Sigmoid colon (tissue), 7 donors: ENCODE data around the gene LLGL2. TPM values are rescaled to one million over a fixed set of nuclear protein-coding genes. Genes with fewer than 3 reads are reported as not detected.

Experiments used
- DNase-seq: peaks from one replicate; pipeline ENCODE4 v3.0.0-alpha.2; 2019
- H3K27ac ChIP-seq, 4 donors: fragments of 200-600 bp; sonication (generic); one replicate each; pipeline ENCODE4 v1.5.1; 2016 to 2019; ENCODE audit warnings: mild to moderate bottlenecking in 1 of 4
- H3K27me3 ChIP-seq, 3 donors: fragments of 200-600 bp; sonication (generic); one replicate each; pipeline ENCODE4 v1.5.1; 2019; ENCODE audit warnings: mild to moderate bottlenecking in 1 of 3
- H3K36me3 ChIP-seq, 4 donors: fragments of 200-600 bp; sonication (generic); one replicate each; pipeline ENCODE4 v1.5.1; 2016 to 2019
- H3K4me1 ChIP-seq, 4 donors: fragments of 200-600 bp; sonication (generic); one replicate each; pipeline ENCODE4 v1.5.1; 2017 to 2019
- H3K4me3 ChIP-seq, 4 donors: fragments of 200-600 bp; sonication (generic); one replicate each; pipeline ENCODE4 v1.5.1; 2017 to 2019; ENCODE audit warnings: mild to moderate bottlenecking in 2 of 4, moderate library complexity in 1 of 4
- H3K9me3 ChIP-seq, 4 donors: fragments of 200-600 bp in 3 of 4; sonication (generic) in 3 of 4; one replicate each; pipeline versions ENCODE4 v1.5.1 to v1.6.1; 2013 to 2019
- EP300 ChIP-seq, 4 donors: sonication (generic); formaldehyde crosslinking; IDR thresholded peaks; one replicate each; pipeline ENCODE4 v1.6.1; 2017; ENCODE audit warnings: antibody characterized with exemption in 4 of 4
- POLR2A ChIP-seq, 2 donors: fragments of 450-650 bp; IDR thresholded peaks; one replicate each; pipeline ENCODE4 v1.6.1; 2016; ENCODE audit warnings: antibody characterized with exemption in 2 of 2, mild to moderate bottlenecking in 2 of 2, moderate library complexity in 2 of 2
- POLR2AphosphoS5 ChIP-seq, 4 donors: sonication (generic); formaldehyde crosslinking; IDR thresholded peaks; one replicate each; pipeline ENCODE4 v1.6.1; 2017; ENCODE audit warnings: antibody characterized with exemption in 4 of 4
- WGBS, 2 donors: extraction: QIAGEN DNeasy Blood & Tissue Kit; methylation state at CpG; one replicate each; pipeline ENCODE4 v1.1.7; 2013; 5-methylcytosine and 5-hydroxymethylcytosine counted together
- intact Hi-C: fragments of 100-400 bp; cut with DNase I; formaldehyde crosslinking; loops from one replicate; pipeline ENCODE4 v1.15.1; 2023
- polyA plus RNA-seq, 3 donors: library from polyadenylated mRNA; stranded (reverse); fragments of 200-250 nt; gene quantifications; one replicate each; pipeline ENCODE4 v1.2.3, GENCODE V29; 2013
- total RNA-seq, 4 donors: library from RNA; depleted of rRNA; stranded (reverse); fragments of >200 nt; gene quantifications; one replicate each; pipeline ENCODE4 v1.1.0, GENCODE V29; 2016
- TF ChIP-seq, protein P1 (sequence below), 4 experiments: fragments of 450-650 bp in 3 of 4; fragments of 200-600 bp in 1 of 4; IDR thresholded peaks; one replicate each; pipeline ENCODE4 v1.5.1; 2016 to 2019; ENCODE audit warnings: antibody characterized with exemption in 4 of 4, mild to moderate bottlenecking in 3 of 4, moderate library complexity in 2 of 4
- donor health status: healthy with polysubstance abuse.
- donor health status: Bipolar disorder and iron deficiency.
- donor health status: healthy.

Gene LLGL2
- total and polyA plus RNA-seq, 7 donors: 1.4 to 299 (median 5.0) TPM

DNA sequence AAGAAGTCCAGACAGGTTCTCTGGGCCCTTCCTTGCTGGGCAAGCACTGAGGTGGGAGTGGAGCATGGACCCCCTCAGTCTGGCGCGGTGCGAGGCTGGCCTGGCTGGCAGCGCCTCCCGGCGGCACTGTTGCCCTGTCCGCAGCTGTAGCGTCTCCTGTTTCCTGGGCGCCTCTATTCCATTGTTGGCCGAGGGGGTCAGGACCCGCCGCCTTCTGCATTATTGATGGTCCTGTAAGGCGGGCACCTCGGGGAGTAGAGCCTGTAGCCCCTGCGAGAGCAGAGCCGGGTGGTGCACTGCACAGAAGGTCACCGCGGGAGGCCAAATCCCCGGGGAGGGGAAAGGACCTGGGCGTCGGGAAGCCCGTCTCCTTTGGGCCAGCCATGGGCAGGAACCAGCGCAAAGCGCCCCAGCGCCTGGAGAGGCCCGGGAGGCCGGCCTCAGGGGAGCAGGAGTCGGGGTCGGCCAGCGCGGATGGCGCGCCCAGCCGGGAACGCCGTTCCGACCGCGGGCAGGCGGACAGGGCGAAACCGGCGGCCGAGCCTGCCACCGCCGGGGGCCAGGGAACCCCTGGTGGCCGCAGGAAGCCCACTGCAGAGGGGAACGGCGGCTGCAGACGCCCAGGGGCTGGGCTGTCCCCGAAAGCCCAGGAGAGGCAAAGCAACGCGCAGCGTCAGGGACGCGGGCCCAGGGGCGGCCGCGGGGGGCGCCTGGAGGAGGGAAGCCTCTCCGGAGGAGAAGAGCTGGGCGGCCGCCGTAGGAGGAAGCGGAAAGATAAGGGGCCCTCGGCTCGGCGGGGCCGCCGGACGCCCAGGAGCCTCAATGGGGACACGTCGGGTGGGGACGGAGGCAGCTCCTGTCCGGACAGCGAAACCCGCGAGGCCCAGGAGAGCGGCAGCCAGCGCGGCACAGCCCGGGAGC, 62.4 kb downstream of the LLGL2 start, which contains the start of gene MYO15B:
Gene MYO15B (plus strand): TSS at position 126 of the 921 bp plus-strand sequence. CDS start 258 bp downstream, at position 384.
- no peaks in the 10 kb centered on the region for H3K9me3 ChIP-seq
- 8 to 44% methylated on average over 82 of the region's 82 CpGs for WGBS, 2 donors
- peaks cover 3 to 22% (median 12%) of the 10 kb centered on the region in 4 donors for H3K4me1 ChIP-seq
- TF ChIP-seq POLR2AphosphoS5 (IDR thresholded peaks at IDR 0.05) (peak in 1 of 4 donors; percentile 46), EP300 (IDR thresholded peaks at IDR 0.05) (no peak)
- TF ChIP-seq, protein P1, sequence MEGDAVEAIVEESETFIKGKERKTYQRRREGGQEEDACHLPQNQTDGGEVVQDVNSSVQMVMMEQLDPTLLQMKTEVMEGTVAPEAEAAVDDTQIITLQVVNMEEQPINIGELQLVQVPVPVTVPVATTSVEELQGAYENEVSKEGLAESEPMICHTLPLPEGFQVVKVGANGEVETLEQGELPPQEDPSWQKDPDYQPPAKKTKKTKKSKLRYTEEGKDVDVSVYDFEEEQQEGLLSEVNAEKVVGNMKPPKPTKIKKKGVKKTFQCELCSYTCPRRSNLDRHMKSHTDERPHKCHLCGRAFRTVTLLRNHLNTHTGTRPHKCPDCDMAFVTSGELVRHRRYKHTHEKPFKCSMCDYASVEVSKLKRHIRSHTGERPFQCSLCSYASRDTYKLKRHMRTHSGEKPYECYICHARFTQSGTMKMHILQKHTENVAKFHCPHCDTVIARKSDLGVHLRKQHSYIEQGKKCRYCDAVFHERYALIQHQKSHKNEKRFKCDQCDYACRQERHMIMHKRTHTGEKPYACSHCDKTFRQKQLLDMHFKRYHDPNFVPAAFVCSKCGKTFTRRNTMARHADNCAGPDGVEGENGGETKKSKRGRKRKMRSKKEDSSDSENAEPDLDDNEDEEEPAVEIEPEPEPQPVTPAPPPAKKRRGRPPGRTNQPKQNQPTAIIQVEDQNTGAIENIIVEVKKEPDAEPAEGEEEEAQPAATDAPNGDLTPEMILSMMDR (IDR thresholded peaks at IDR 0.05): peak in 3 of 4 experiments; percentile 25 to 35 (median 27)
- H3K36me3 ChIP-seq: no peaks in the 10 kb centered on the region
- peaks cover 0 to 5% (median 0%) of the 10 kb centered on the region in 3 donors for H3K27me3 ChIP-seq
- peak; percentile 72 for DNase-seq
- intact Hi-C loops: loop anchor here (2.0 to 10.0 kb wide), 3 partner anchors 63 to 303 kb away; partner anchors contain the start of genes GRB2, LLGL2 and SLC25A19
- peak within 1 kb of the TSS; percentile 52 to 69 (median 67) for H3K4me3 ChIP-seq
- H3K27ac ChIP-seq: peak within 1 kb of the TSS; percentile 80 to 94 (median 88)

DNA sequence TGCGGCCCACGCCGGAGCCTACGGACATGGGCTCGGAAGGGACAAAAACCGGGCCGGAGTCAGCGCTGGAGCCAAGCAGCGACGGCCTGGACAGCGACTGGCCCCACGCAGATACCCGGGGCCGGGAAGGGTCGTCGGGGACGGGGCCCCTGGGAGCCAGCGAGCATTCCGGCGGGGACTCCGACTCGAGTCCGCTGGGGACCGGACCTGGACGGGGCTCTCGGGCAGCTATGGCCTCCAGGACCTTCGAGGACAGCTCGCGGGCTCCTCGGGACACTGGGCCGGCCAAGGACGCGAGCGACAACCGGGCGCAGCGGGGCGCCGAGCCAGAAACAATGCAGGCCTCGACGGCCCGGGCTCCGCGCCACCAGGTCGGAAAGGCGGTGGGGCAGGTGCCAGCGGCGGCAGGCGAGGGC, 63.1 kb downstream of the LLGL2 start:
- Histone ChIP-seq H3K4me1 (peaks cover 3 to 22% (median 12%) of the 10 kb centered on the region in 4 donors), H3K27me3 (peaks cover 0 to 5% (median 0%) of the 10 kb centered on the region in 3 donors), H3K4me3 (peak overlapping the region; percentile 52 to 69 (median 67)), H3K36me3 (no peaks in the 10 kb centered on the region), H3K9me3 (no peaks in the 10 kb centered on the region), H3K27ac (peak overlapping the region; percentile 80 to 94 (median 88))
- WGBS, 2 donors: 8 to 39% methylated on average over 49 of the region's 49 CpGs
- intact Hi-C loops: loop anchor here (1.0 to 10.0 kb wide), 5 partner anchors 64 to 304 kb away; partner anchors contain the start of genes CASKIN2, GRB2, LLGL2 and SLC25A19
- DNase-seq: peak; percentile 82
- TF ChIP-seq POLR2A (IDR thresholded peaks at IDR 0.05): no peak
- TF ChIP-seq EP300 (IDR thresholded peaks at IDR 0.05): no peak
- TF ChIP-seq POLR2AphosphoS5 (IDR thresholded peaks at IDR 0.05): no peak
- TF ChIP-seq, protein P1 (IDR thresholded peaks at IDR 0.05): no peak

DNA sequence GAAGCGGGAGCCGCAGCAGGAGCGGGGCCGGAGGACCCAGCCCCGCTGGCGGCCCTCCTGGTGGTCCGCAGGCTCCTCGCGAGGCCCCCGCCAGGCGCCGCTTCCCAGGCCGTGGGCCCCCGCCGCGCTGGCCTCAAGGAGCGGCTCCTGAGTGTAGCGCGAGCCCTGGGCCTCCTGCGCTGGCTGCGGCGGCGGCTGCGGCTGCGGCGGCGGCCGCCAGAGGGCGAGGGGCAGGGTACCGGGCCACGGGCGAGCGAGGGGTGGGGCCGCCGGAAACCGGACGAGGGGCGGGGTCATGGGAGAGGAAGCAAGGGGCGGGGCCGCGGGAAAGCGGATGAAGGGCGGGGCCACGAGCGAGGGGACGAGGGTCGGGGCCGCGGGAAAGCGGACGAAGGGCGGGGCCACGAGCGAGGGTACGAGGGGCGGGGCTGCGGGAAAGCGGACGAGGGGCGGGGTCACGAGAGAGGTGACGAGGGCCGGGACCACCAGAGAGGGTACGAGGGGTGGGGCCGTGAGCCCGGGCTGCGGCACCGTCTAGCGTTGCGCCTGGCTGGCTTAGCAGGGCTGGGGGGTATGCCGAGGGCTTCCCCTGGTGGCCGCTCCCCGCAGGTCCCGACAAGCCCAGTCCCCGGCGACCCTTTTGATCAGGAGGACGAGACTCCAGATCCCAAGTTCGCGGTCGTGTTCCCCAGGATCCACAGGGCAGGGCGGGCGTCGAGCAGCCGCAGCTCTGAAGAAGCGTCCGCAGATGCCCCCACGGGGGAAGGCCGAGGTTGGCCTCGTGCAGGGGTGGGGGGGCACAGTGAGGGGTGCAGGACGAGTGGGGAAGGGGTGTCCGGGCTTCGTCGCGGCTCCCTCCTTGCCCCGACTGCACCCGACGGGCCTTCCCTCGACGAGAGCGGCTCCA, 63.8 kb downstream of the LLGL2 start:
- TF ChIP-seq, protein P1 (IDR thresholded peaks at IDR 0.05): peak; percentile 5 to 74 (median 30)
- TF ChIP-seq EP300 (IDR thresholded peaks at IDR 0.05): no peak
- TF ChIP-seq POLR2A (IDR thresholded peaks at IDR 0.05): no peak
- peak in 3 of 4 donors; percentile 20 to 78 (median 72) for TF ChIP-seq POLR2AphosphoS5 (IDR thresholded peaks at IDR 0.05)
- DNase-seq: peak; percentile 95
- peak overlapping the region; percentile 80 to 94 (median 88) for H3K27ac ChIP-seq
- WGBS, 2 donors: 9 to 16% methylated on average over 100 of the region's 100 CpGs
- H3K4me1 ChIP-seq: peaks cover 3 to 22% (median 12%) of the 10 kb centered on the region in 4 donors
- H3K9me3 ChIP-seq: no peaks in the 10 kb centered on the region
- peak overlapping the region; percentile 52 to 69 (median 67) for H3K4me3 ChIP-seq
- intact Hi-C loops: loop anchor here (1.0 to 10.0 kb wide), 5 partner anchors 64 to 304 kb away; partner anchors contain the start of genes CASKIN2, GRB2, LLGL2 and SLC25A19
- H3K27me3 ChIP-seq: peaks cover 0 to 5% (median 0%) of the 10 kb centered on the region in 3 donors
- no peaks in the 10 kb centered on the region for H3K36me3 ChIP-seq

DNA sequence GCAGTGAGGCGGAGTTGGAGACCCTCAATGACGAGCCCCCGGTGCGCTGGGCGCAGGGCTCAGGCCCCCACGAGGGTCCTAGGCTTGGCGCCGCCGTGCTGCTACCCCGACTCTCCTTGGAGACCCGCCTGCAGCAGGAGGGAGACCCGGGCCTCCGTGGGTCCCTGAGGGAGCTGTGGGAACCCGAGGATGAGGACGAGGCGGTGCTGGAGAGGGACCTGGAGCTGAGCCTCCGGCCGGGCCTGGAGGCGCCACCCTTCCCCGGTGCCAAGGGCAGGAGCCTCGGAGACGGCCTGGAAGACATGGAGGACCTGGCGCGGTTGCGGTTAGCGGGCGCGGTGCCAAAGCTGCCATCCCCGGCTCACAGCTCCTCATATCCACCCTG, 64.4 kb downstream of the LLGL2 start:
- TF ChIP-seq POLR2AphosphoS5 (IDR thresholded peaks at IDR 0.05): no peak
- TF ChIP-seq EP300 (IDR thresholded peaks at IDR 0.05): no peak
- TF ChIP-seq, protein P1 (IDR thresholded peaks at IDR 0.05): no peak
- TF ChIP-seq POLR2A (IDR thresholded peaks at IDR 0.05): no peak
- peak; percentile 74 for DNase-seq
- Histone ChIP-seq H3K27ac (peak overlapping the region; percentile 80 to 94 (median 88)), H3K27me3 (peaks cover 0 to 5% (median 0%) of the 10 kb centered on the region in 3 donors), H3K4me3 (peak overlapping the region in 3 of 4 donors; percentile 52 to 69 (median 67)), H3K36me3 (no peaks in the 10 kb centered on the region), H3K4me1 (peaks cover 3 to 22% (median 12%) of the 10 kb centered on the region in 4 donors), H3K9me3 (no peaks in the 10 kb centered on the region)
- intact Hi-C loops: loop anchor here (1.0 to 10.0 kb wide), 5 partner anchors 65 to 305 kb away; partner anchors contain the start of genes CASKIN2, GRB2, LLGL2 and SLC25A19
- 77 to 81% methylated on average over 29 of the region's 29 CpGs for WGBS, 2 donors
